ENCODE measurements around the gene MOK. TPM values are rescaled to one million over a fixed set of nuclear protein-coding genes. Genes with fewer than 3 reads are reported as not detected.

Gene MOK
- total and polyA plus RNA-seq, 2 of the 4 experiments (the other 2 are of a cell fraction): 16.8 to 48.5 TPM

GRCh38 chr14:102215071-102215470, 89.9 kb downstream of the MOK start:
- WGBS, 2 experiments (ENCODE audit: extremely low coverage in 2 of 2, insufficient read length in 1 of 2): 48% methylated on average over 4 of the region's 12 CpGs; no CpG with 5 or more reads in 1 of the 2 experiments
- H3K4me2 ChIP-seq (ENCODE audit: low read depth, low read length): peak overlapping the region; percentile 2
- 0 out of 2 replicates have a peak overlapping the region, but pooled peaks have one; percentile 1 for H3K9ac ChIP-seq (ENCODE audit: low read depth, low read length)
- H3K23ac ChIP-seq (ENCODE audit: low read depth, low read length): peak overlapping the region; percentile 49; the same call in 1 of the 2 replicates
- in situ Hi-C loops (cut with MboI; ENCODE audit: low sequenced_read_pairs): no loop called here
- ChIA-PET CTCF (interaction anchor here (0.6 kb wide), 1 partner anchor 152 kb away, joined by 3 read pairs; no protein-coding TSS in a partner anchor), POLR2A (ENCODE audit: unreplicated experiment) (no interaction called here)
- peaks cover 6% of the 10 kb centered on the region; the same call in 1 of the 2 replicates for H3K36me3 ChIP-seq (ENCODE audit: control insufficient read depth, insufficient read depth, low read length)
- DNase-seq (peak; percentile 84), ATAC-seq (ENCODE audit: low read depth) (peak; percentile 78)
- no peak overlapping the region for H2BK15ac ChIP-seq (ENCODE audit: low read depth, low read length)
- H3K4me1 ChIP-seq (ENCODE audit: control insufficient read depth, insufficient read depth, low read length): peaks cover 9% of the 10 kb centered on the region
- peak overlapping the region; percentile 49 for H2AFZ ChIP-seq (replicated peaks; ENCODE audit: low read length, poor library complexity)
- H2BK120ac ChIP-seq (ENCODE audit: low read depth, low read length): no peak overlapping the region
- no peak overlapping the region for H4K91ac ChIP-seq (ENCODE audit: insufficient read depth, low read depth, low read length)
- H4K5ac ChIP-seq (ENCODE audit: low read depth, low read length): no peak overlapping the region
- H4K20me1 ChIP-seq (ENCODE audit: insufficient read depth, low read length): peaks cover 15% of the 10 kb centered on the region
- BruUV-seq (replicated peaks): no TSS peak
- H3K27ac ChIP-seq (ENCODE audit: insufficient read depth, low read length): 0 out of 2 replicates have a peak overlapping the region, but pooled peaks have one; percentile 14
- no peaks in the 10 kb centered on the region for H3K9me3 ChIP-seq (ENCODE audit: control insufficient read depth, insufficient read depth, low read length)
- H3K9me1 ChIP-seq (ENCODE audit: insufficient read depth, low read length): peaks cover 18% of the 10 kb centered on the region
- H3K56ac ChIP-seq (ENCODE audit: extremely low read depth, insufficient read depth, low read length): no peak overlapping the region
- H2AK9ac ChIP-seq (replicated peaks; ENCODE audit: low read depth, low read length, poor library complexity): peak overlapping the region; percentile 70
- intact Hi-C loops (cut with micrococcal nuclease): no loop called here
- peak overlapping the region; percentile 48 for H3K4ac ChIP-seq (ENCODE audit: low read depth, low read length)
- H2BK5ac ChIP-seq (ENCODE audit: low read depth, low read length, poor library complexity, severe bottlenecking): peak overlapping the region; percentile 81
- H3K18ac ChIP-seq (ENCODE audit: low read depth, low read length): no peak overlapping the region
- H2BK20ac ChIP-seq (ENCODE audit: low read depth, low read length): no peak overlapping the region
- no peak overlapping the region for H3K4me3 ChIP-seq (ENCODE audit: insufficient read depth, low read depth, low read length)
- dilution Hi-C loops (cut with HindIII; ENCODE audit: low sequenced_read_pairs, unreplicated experiment): no loop called here
- H3K14ac ChIP-seq (replicated peaks; ENCODE audit: low read depth, low read length): peak overlapping the region; percentile 39
- H3K27me3 ChIP-seq (ENCODE audit: control insufficient read depth, insufficient read depth, low read length): no peaks in the 10 kb centered on the region
- TF ChIP-seq CEBPB (IDR thresholded peaks at IDR 0.05; ENCODE audit: low read depth, low read length) (peak; percentile 33; the same call in 1 of the 2 replicates), RAD21 (IDR thresholded peaks at IDR 0.05; ENCODE audit: low read length) (no peak)
- no peak overlapping the region; the same call in 1 of the 2 replicates for H2AK5ac ChIP-seq (ENCODE audit: low read depth, low read length)
- H3K79me1 ChIP-seq (ENCODE audit: low read depth in 1 of 2, low read length in 2 of 2): peaks cover 29 to 77% of the 10 kb centered on the region in 2 experiments
- no peak overlapping the region for H4K8ac ChIP-seq (ENCODE audit: low read depth in 2 of 2, low read length in 2 of 2)
